Omental fat pad (tissue), 4 donors: Measurements from ENCODE around the gene ACMSD. TPM values are rescaled to one million over a fixed set of nuclear protein-coding genes. Genes with fewer than 3 reads are reported as not detected.

Experiments
- ATAC-seq: fragments of 150-250 bp; one replicate; pipeline ENCODE4 v1.9.1; 2016; ENCODE audit warnings: mild to moderate bottlenecking, moderate library complexity; ENCODE audit not compliant: low FRiP score
- DNase-seq: peaks from one replicate; pipeline ENCODE4 v3.0.0-alpha.2; 2019; ENCODE audit warnings: low spot score
- CTCF ChIP-seq, 3 donors: fragments of 450-650 bp; IDR thresholded peaks; one replicate each; pipeline ENCODE4 v1.5.1; 2016 to 2017; ENCODE audit warnings: antibody characterized with exemption in 3 of 3, mild to moderate bottlenecking in 3 of 3, moderate library complexity in 2 of 3
- total RNA-seq, 4 donors: library from RNA; depleted of rRNA; stranded (reverse); fragments of >200 nt; gene quantifications; one replicate each; pipeline ENCODE4 v1.1.0, GENCODE V29; 2016

Gene ACMSD
- total RNA-seq, 4 donors from 2014 or later = not detected

GRCh38 chr2:134863446-134863845, 25.0 kb downstream of the ACMSD start:
- DNase-seq (no peak), ATAC-seq (no peak)
- no peak for TF ChIP-seq CTCF (IDR thresholded peaks at IDR 0.05)

DNA sequence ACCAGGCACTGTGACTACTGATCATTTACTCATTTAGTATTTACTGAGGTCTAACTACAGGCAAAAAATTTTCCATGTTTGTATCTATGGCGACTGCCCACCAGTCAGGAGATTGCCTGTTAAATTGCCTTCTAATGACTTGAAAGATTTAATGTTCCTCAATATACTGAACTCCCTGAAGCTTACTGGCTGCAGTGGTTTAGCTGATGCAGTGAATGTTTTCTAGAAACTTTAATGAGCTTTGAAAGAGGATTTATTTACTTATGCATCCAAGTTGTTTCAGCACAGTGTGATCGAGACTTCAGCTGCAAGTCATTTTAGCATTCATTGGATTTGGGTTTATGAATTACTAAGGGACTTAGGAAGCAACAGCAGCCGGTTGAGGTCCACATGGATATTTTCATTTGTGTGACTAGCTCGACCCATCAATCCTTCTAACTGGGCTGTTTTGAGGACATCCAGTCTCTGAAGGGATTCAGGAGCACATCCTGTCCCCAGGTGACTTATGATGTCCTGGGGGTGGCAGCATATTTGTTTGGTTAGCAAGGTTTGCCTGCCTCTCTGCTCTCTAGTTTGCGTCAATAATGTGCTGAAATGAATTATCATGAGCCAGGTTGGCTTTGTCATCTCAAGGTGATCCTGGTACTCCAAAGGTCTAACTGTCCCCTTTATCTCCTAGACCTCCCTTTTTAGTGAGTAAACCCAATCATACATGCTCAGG, 26.8 kb downstream of the ACMSD start:
- no peak for DNase-seq
- no peak for ATAC-seq
- no peak for TF ChIP-seq CTCF (IDR thresholded peaks at IDR 0.05)

DNA sequence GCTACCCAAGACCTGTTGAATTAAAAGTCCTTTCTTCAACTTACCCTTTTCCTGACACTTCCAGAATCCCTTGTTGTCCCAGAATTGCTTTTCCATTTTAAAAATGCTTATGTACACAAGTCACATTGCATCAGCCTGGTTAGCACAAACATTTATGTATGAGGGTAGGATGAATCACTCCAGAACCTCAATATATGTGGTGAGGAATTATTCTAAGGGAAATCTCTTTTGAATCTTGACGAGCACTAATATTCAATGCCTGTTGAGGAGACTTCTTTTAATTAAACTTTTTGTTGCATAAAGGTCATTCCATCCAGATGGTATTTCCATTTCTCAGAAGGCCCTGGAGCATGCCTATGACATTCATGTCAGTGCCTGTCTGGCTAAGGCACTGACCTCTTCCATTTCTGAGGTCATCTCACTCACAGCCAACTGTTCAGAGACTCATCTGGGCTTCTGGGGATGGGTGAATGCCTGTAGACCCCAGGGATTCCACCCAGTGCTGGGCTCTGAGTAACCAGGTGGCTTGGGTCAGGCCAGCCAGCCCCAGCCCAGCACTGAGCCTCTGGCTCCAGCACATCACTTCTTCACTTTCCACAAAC, 28.2 kb downstream of the ACMSD start:
- no peak for ATAC-seq
- DNase-seq = no peak
- no peak for TF ChIP-seq CTCF (IDR thresholded peaks at IDR 0.05)

- DNase-seq = no peak
- TF ChIP-seq CTCF (IDR thresholded peaks at IDR 0.05) = no peak
- ATAC-seq = no peak
These were observed 31.7 kb downstream of the ACMSD start for GRCh38 chr2:134869946-134870736.

DNA sequence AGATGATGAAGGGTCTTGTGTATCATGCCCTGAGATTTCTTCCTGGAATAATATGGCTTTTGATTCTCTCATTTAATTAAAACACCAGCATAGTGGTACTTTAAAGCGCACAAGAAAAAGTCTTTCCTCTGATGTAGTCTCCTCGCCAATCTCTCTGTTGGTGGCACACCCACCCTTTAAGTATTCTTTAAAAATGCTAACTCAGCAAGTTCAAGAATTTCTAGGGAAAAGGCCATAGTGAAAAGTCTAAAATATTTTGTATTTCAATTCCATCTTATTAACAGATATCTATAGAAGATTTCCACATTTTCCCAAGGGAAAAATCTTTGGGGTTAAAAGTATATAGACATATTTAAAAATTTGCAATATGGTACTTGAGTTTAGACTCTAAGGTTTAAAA, 34.7 kb downstream of the ACMSD start:
- ATAC-seq = no peak
- TF ChIP-seq CTCF (IDR thresholded peaks at IDR 0.05) = no peak
- no peak for DNase-seq

- ATAC-seq = no peak
- no peak for TF ChIP-seq CTCF (IDR thresholded peaks at IDR 0.05)
- no peak for DNase-seq
These were observed 36.9 kb downstream of the ACMSD start for GRCh38 chr2:134875309-134875708.
